GM03348 (cell line): ENCODE data around the gene SARDH.

Experiments used
- DNase-seq: peaks from one replicate; pipeline ENCODE4 v3.0.0; 2012; ENCODE audit warnings: low spot score

The SARDH gene

GRCh38 chr9:133647148-133647547, 91.0 kb downstream of the SARDH start:
- no peak for DNase-seq

GRCh38 chr9:133645021-133645765, 93.0 kb downstream of the SARDH start:
- DNase-seq, result no peak

- no peak for DNase-seq
Observed at GRCh38 chr9:133643978-133644760, 94.0 kb downstream of the SARDH start.

- DNase-seq, result no peak
Observed at GRCh38 chr9:133643362-133643755, 94.8 kb downstream of the SARDH start.

GRCh38 chr9:133642708-133643361, 95.3 kb downstream of the SARDH start:
- no peak for DNase-seq

- no peak for DNase-seq
Observed at GRCh38 chr9:133641861-133642595, 96.1 kb downstream of the SARDH start.

GRCh38 chr9:133641396-133641655, 96.8 kb downstream of the SARDH start:
- no peak for DNase-seq

- no peak for DNase-seq
Observed at GRCh38 chr9:133640580-133641395, 97.4 kb downstream of the SARDH start.

- DNase-seq, result no peak
Observed at GRCh38 chr9:133640160-133640559, 98.0 kb downstream of the SARDH start.

GRCh38 chr9:133639613-133640012, 98.5 kb downstream of the SARDH start:
- DNase-seq, result no peak

GRCh38 chr9:133638711-133639110, 99.4 kb downstream of the SARDH start:
- no peak for DNase-seq

- no peak for DNase-seq
Observed at GRCh38 chr9:133638076-133638475, 100.1 kb downstream of the SARDH start.

GRCh38 chr9:133637451-133638055, 100.6 kb downstream of the SARDH start:
- DNase-seq, result no peak

- DNase-seq, result no peak
Observed at GRCh38 chr9:133636902-133637301, 101.2 kb downstream of the SARDH start.

- DNase-seq, result no peak
Observed at GRCh38 chr9:133635533-133636531, 102.3 kb downstream of the SARDH start, which contains the start of gene DBH. DBH (plus strand) TSS chr9:133636363; CDS start chr9:133636372, 9 bp downstream.

GRCh38 chr9:133635098-133635497, 103.1 kb downstream of the SARDH start:
- DNase-seq, result no peak

- DNase-seq, result no peak
Observed at GRCh38 chr9:133634081-133634691, 104.0 kb downstream of the SARDH start.

- DNase-seq, result no peak
Observed at GRCh38 chr9:133633681-133634080, 104.5 kb downstream of the SARDH start.
